ENCODE data around the gene GPR4.
A peak's percentile ranks its signal among the peaks of the same experiment; 100 is the strongest.

DNA sequence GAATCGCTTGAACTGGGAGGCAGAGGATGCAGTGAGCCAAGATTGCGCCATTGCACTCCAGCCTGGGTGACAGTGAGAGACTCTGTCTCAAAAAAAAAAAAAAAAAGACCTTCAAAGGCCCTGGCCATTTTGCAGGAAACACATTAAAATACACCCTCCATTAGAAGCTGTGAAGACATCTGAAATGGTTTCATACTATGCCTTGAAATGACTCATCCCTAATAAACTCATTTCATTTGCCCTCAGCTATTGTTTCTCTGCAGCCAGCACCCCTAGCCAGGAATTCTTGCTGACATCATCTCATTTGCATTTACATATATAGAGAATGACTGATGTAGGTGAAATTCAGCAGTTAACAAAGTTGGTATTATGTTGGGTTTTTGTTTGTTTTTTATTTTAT is 28.5 kb upstream of the GPR4 start:
- TF ChIP-seq, protein P1, sequence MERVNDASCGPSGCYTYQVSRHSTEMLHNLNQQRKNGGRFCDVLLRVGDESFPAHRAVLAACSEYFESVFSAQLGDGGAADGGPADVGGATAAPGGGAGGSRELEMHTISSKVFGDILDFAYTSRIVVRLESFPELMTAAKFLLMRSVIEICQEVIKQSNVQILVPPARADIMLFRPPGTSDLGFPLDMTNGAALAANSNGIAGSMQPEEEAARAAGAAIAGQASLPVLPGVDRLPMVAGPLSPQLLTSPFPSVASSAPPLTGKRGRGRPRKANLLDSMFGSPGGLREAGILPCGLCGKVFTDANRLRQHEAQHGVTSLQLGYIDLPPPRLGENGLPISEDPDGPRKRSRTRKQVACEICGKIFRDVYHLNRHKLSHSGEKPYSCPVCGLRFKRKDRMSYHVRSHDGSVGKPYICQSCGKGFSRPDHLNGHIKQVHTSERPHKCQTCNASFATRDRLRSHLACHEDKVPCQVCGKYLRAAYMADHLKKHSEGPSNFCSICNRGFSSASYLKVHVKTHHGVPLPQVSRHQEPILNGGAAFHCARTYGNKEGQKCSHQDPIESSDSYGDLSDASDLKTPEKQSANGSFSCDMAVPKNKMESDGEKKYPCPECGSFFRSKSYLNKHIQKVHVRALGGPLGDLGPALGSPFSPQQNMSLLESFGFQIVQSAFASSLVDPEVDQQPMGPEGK (CRISPR knock-in tag; IDR thresholded peaks at IDR 0.05; ENCODE audit: borderline replicate concordance), result no peak
- TF ChIP-seq, protein P2, sequence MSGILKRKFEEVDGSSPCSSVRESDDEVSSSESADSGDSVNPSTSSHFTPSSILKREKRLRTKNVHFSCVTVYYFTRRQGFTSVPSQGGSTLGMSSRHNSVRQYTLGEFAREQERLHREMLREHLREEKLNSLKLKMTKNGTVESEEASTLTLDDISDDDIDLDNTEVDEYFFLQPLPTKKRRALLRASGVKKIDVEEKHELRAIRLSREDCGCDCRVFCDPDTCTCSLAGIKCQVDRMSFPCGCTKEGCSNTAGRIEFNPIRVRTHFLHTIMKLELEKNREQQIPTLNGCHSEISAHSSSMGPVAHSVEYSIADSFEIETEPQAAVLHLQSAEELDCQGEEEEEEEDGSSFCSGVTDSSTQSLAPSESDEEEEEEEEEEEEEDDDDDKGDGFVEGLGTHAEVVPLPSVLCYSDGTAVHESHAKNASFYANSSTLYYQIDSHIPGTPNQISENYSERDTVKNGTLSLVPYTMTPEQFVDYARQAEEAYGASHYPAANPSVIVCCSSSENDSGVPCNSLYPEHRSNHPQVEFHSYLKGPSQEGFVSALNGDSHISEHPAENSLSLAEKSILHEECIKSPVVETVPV (CRISPR knock-in tag; IDR thresholded peaks at IDR 0.05), result no peak
- TF ChIP-seq PPARA (CRISPR knock-in tag; IDR thresholded peaks at IDR 0.05; ENCODE audit: borderline replicate concordance) (no peak), TOX (CRISPR knock-in tag; IDR thresholded peaks at IDR 0.05; ENCODE audit: borderline replicate concordance) (no peak), ZC3H10 (CRISPR knock-in tag; IDR thresholded peaks at IDR 0.05) (no peak), RARB (CRISPR knock-in tag; IDR thresholded peaks at IDR 0.05) (no peak), ISL1 (CRISPR knock-in tag; IDR thresholded peaks at IDR 0.05) (peak; percentile 19; the same call in 1 of the 2 replicates), CSDC2 (CRISPR knock-in tag; IDR thresholded peaks at IDR 0.05) (no peak), ESRRG (CRISPR knock-in tag; IDR thresholded peaks at IDR 0.05) (no peak), OSR1 (CRISPR knock-in tag; IDR thresholded peaks at IDR 0.05) (no peak)
- TF ChIP-seq, protein P3, sequence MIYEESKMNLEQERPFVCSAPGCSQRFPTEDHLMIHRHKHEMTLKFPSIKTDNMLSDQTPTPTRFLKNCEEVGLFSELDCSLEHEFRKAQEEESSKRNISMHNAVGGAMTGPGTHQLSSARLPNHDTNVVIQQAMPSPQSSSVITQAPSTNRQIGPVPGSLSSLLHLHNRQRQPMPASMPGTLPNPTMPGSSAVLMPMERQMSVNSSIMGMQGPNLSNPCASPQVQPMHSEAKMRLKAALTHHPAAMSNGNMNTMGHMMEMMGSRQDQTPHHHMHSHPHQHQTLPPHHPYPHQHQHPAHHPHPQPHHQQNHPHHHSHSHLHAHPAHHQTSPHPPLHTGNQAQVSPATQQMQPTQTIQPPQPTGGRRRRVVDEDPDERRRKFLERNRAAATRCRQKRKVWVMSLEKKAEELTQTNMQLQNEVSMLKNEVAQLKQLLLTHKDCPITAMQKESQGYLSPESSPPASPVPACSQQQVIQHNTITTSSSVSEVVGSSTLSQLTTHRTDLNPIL (CRISPR knock-in tag; IDR thresholded peaks at IDR 0.05; ENCODE audit: low read depth), result no peak

All from SK-N-SH treated with all-trans-retinoic acid at 6 μM for 48 hours (cell line).